GM12878 (cell line): ENCODE measurements around the gene CAP2. TPM values are rescaled to one million over a fixed set of nuclear protein-coding genes. Genes with fewer than 3 reads are reported as not detected.

ENCODE experiments used
- ATAC-seq: fragments of 200-7000 bp; cut with Tn5 transposase; 3 replicates; pipeline ENCODE4 v1.9.1; 2020; ENCODE audit warnings: mild to moderate bottlenecking, moderate library complexity
- BruUV-seq: library from RNA; stranded (reverse); fragments of 400-500 nt; replicated peaks from 2 replicates; lab custom pipeline; 2021; lab: Mats Ljungman, UMichigan
- CTCF ChIA-PET: fragments of 300-600 bp; sonication (Branson Sonifier 250); formaldehyde crosslinking; extraction: SDS; loops from one replicate; lab custom pipeline; 2021; ENCODE audit warnings: inconsistent platforms; lab: Yijun Ruan, JAX
- POLR2A ChIA-PET: fragments of 350-600 bp; formaldehyde crosslinking; extraction: SDS; loops from one replicate; lab custom pipeline; 2021; ENCODE audit warnings: inconsistent platforms; lab: Charles Lee
- RAD21 ChIA-PET: fragments of 300-600 bp; sonication (Branson Sonifier 250); formaldehyde crosslinking; loops from one replicate; lab custom pipeline; 2023; ENCODE audit warnings: antibody characterized with exemption; ENCODE audit not compliant: unreplicated experiment; lab: Charles Lee
- SMC1A ChIA-PET: fragments of 300-600 bp; sonication (Branson Sonifier 250); formaldehyde crosslinking; loops from one replicate; lab custom pipeline; 2023; ENCODE audit not compliant: unreplicated experiment, uncharacterized antibody; lab: Charles Lee
- DNase-seq: peaks from one replicate; pipeline ENCODE4 v3.0.0-alpha.2; 2011; ENCODE audit warnings: low read depth, low spot score
- FAIRE-seq: peaks from 3 replicates; lab custom pipeline; 2011; peaks lifted over from hg19 to GRCh38; lab: Jason Lieb, UNC
- H2AFZ ChIP-seq: 2 replicates; pipeline ENCODE4 v1.6.0; 2011; ENCODE audit warnings: low read depth, low read length, control low read depth; ENCODE audit not compliant: control insufficient read depth
- H3K27ac ChIP-seq: 2 replicates; pipeline ENCODE4 v1.5.1; 2011; ENCODE audit warnings: control low read depth; ENCODE audit not compliant: control insufficient read depth, insufficient read depth
- H3K27me3 ChIP-seq, 2 experiments: replicated peaks in 1 of 2; 2 replicates each; pipeline versions ENCODE4 v1.6.0 to v1.6.1; 2011; ENCODE audit warnings: low read length in 1 of 2; ENCODE audit not compliant: control insufficient read depth in 2 of 2, insufficient read depth in 2 of 2
- H3K36me3 ChIP-seq, 2 experiments: 2 replicates each; pipeline ENCODE4 v1.5.1; 2011; ENCODE audit warnings: low read length in 1 of 2; ENCODE audit not compliant: control insufficient read depth in 2 of 2, insufficient read depth in 2 of 2
- H3K4me1 ChIP-seq: 2 replicates; pipeline ENCODE4 v1.6.1; 2011; ENCODE audit warnings: mild to moderate bottlenecking, low read length, moderate library complexity, mixed read lengths; ENCODE audit not compliant: control insufficient read depth, insufficient read depth
- H3K4me2 ChIP-seq: 2 replicates; pipeline ENCODE4 v1.6.0; 2011; ENCODE audit warnings: control low read depth; ENCODE audit not compliant: control insufficient read depth, insufficient read depth
- H3K4me3 ChIP-seq: fragments of 200-600 bp; sonication (generic); 2 replicates; pipeline ENCODE4 v1.5.1; 2016
- H3K79me2 ChIP-seq: 2 replicates; pipeline ENCODE4 v1.6.0; 2011; ENCODE audit warnings: low read length; ENCODE audit not compliant: control insufficient read depth, insufficient read depth
- H3K9ac ChIP-seq: 2 replicates; pipeline ENCODE4 v1.8.0; 2011; ENCODE audit warnings: low read length, control low read depth, mixed read lengths; ENCODE audit not compliant: control insufficient read depth, insufficient read depth
- H3K9me3 ChIP-seq: replicated peaks from 3 replicates; pipeline ENCODE4 v1.5.1; 2011; ENCODE audit warnings: mild to moderate bottlenecking, low read length; ENCODE audit not compliant: control insufficient read depth, insufficient read depth
- H4K20me1 ChIP-seq: 2 replicates; pipeline ENCODE4 v1.6.0; 2011; ENCODE audit not compliant: control insufficient read depth, insufficient read depth
- BMI1 ChIP-seq: fragments of 450-650 bp; IDR thresholded peaks from 2 replicates; pipeline ENCODE4 v1.6.1; 2016; ENCODE audit warnings: mild to moderate bottlenecking, moderate library complexity, borderline replicate concordance
- CBFB ChIP-seq: IDR thresholded peaks from 2 replicates; pipeline ENCODE4 v1.6.1; 2016; ENCODE audit warnings: antibody characterized with exemption, low read depth
- CREB1 ChIP-seq: IDR thresholded peaks from 2 replicates; pipeline ENCODE4 v1.6.1; 2012; ENCODE audit warnings: low read depth, mild to moderate bottlenecking, inconsistent platforms
- CREM ChIP-seq: IDR thresholded peaks from 2 replicates; pipeline ENCODE4 v1.6.1; 2014; ENCODE audit warnings: antibody characterized with exemption, low read depth
- EZH2 ChIP-seq: IDR thresholded peaks from 2 replicates; pipeline ENCODE4 v1.6.1; 2012; ENCODE audit warnings: low read depth, mild to moderate bottlenecking, control low read depth, inconsistent platforms, low read length, borderline replicate concordance; ENCODE audit not compliant: control insufficient read depth
- FOS ChIP-seq: IDR thresholded peaks from 3 replicates; pipeline ENCODE4 v1.6.1; 2011; ENCODE audit warnings: borderline replicate concordance; ENCODE audit not compliant: insufficient read length; ENCODE audit errors: extremely low read depth
- HCFC1 ChIP-seq: fragments of 150-350 bp; IDR thresholded peaks from 2 replicates; pipeline ENCODE4 v1.6.1; 2014; ENCODE audit warnings: low read length
- KDM1A ChIP-seq: fragments of 200-600 bp; sonication (generic); IDR thresholded peaks from 2 replicates; pipeline ENCODE4 v1.6.1; 2016; ENCODE audit warnings: borderline replicate concordance
- MYB ChIP-seq: fragments of 150-350 bp; IDR thresholded peaks from 2 replicates; pipeline ENCODE4 v1.6.1; 2014; ENCODE audit warnings: mild to moderate bottlenecking, low read depth, low read length, borderline replicate concordance
- POLR2AphosphoS5 ChIP-seq: IDR thresholded peaks from 2 replicates; pipeline ENCODE4 v1.6.1; 2011; ENCODE audit warnings: mild to moderate bottlenecking, low read length, inconsistent platforms
- SIN3A ChIP-seq: IDR thresholded peaks from 2 replicates; pipeline ENCODE4 v1.6.1; 2012; ENCODE audit warnings: low read depth, low read length, improper control_type of control experiment
- SP1 ChIP-seq: IDR thresholded peaks from one replicate; pipeline ENCODE4 v1.6.1; 2011; ENCODE audit warnings: low read depth, low read length
- TAF1 ChIP-seq: IDR thresholded peaks from 2 replicates; pipeline ENCODE4 v1.6.1; 2011; ENCODE audit warnings: mild to moderate bottlenecking, low read depth, low read length, borderline replicate concordance
- WRNIP1 ChIP-seq: IDR thresholded peaks from 2 replicates; pipeline ENCODE4 v1.6.1; 2011; ENCODE audit warnings: low read depth, low read length, improper control_type of control experiment, borderline replicate concordance
- ZBED1 ChIP-seq: IDR thresholded peaks from 2 replicates; pipeline ENCODE4 v1.6.1; 2016; ENCODE audit warnings: borderline replicate concordance
- ZNF207 ChIP-seq: fragments of 450-650 bp; IDR thresholded peaks from 2 replicates; pipeline ENCODE4 v1.6.1; 2014; ENCODE audit warnings: antibody characterized with exemption, mild to moderate bottlenecking, borderline replicate concordance
- WGBS: methylation state at CpG from one replicate; pipeline ENCODE4 v1.1.6; 2016; ENCODE audit warnings: low lambda C conversion rate; ENCODE audit not compliant: insufficient replicate concordance, insufficient coverage; ENCODE audit errors: missing lambda C conversion rate; 5-methylcytosine and 5-hydroxymethylcytosine counted together
- in situ Hi-C: fragments of 300-500 bp; cut with MboI; formaldehyde crosslinking; loops from 9 replicates; pipeline ENCODE4 v1.14.3; 2018; ENCODE audit warnings: mixed read lengths
- intact Hi-C: fragments of 100-400 bp; cut with micrococcal nuclease; formaldehyde crosslinking; loops from one replicate; pipeline ENCODE4 v1.14.2; 2022; ENCODE audit not compliant: unreplicated experiment
- polyA plus RNA-seq, 11 experiments: library from polyadenylated mRNA; depleted of rRNA in 4 of 11; unstranded in 6 of 11; stranded (reverse) in 5 of 11; fragments of >200 nt; fragmentation: Nextera tagmentation in 4 of 11; fragmentation: Illumina TruSeq in 1 of 11; extraction: Ambion mirVana in 4 of 11; extraction: Trizol in 1 of 11; gene quantifications; 1 replicate in 1 of 11; 2 replicates in 10 of 11; pipeline versions ENCODE4 v1.2.1 to v1.2.3, GENCODE V29; 2011 to 2016; ENCODE audit warnings: inconsistent platforms in 2 of 11, missing spikeins in 2 of 11, low read depth in 1 of 11
- total RNA-seq, 4 experiments: library from RNA; depleted of rRNA in 3 of 4; stranded (reverse); fragments of >200 nt in 3 of 4; fragmentation: Illumina TruSeq in 1 of 4; extraction: Trizol in 1 of 4; gene quantifications; 2 replicates each; pipeline versions ENCODE4 v1.2.1 to v1.2.3, GENCODE V29; 2013 to 2021

The CAP2 gene
- total and polyA plus RNA-seq, 10 of the 15 experiments (the other 5 are each of a cell fraction or from before 2014, with no cell fraction given), result 0.10 to 2.0 (median 0.15) TPM; not detected in 7

DNA sequence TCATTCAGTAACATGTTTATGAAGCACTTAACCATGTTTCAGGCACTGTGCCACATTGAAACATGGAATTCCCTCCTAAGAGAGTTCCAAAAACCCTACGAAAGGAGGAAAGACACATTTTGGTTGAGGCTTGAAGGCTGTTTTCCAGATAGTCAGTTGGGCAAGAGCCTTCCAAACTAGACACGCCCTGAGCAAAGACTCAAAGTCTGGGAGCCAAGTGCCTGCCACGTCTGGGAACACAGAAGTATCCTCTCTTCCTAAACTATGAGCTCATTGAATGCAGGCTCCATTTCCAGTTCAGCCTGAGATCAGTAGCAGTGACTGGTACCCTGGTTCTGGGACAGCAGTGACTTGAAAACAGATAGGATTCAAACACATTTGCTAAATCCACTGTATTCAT, 132.2 kb downstream of the CAP2 start:
- no peak for FAIRE-seq
- 17% methylated on average over 3 of the region's 3 CpGs for WGBS
- intact Hi-C loops, result no loop called here
- H3K27me3 ChIP-seq, result no peaks in the 10 kb centered on the region; a peak in 1 of 4 replicates
- no peaks in the 10 kb centered on the region for H3K79me2 ChIP-seq
- no peak overlapping the region for H3K27ac ChIP-seq
- RAD21 ChIA-PET, result interaction anchor here (0.6 kb wide), 1 partner anchor 43 kb away, joined by 3 read pairs; no protein-coding TSS in a partner anchor
- no peak for DNase-seq
- H3K9me3 ChIP-seq, result no peaks in the 10 kb centered on the region
- no peak for ATAC-seq
- TF ChIP-seq CREB1 (no peak), SP1 (no peak), HCFC1 (no peak), ZBED1 (no peak), KDM1A (no peak), POLR2AphosphoS5 (no peak), TAF1 (no peak), CBFB (no peak), FOS (no peak), MYB (no peak), ZNF207 (no peak), SIN3A (no peak), BMI1 (no peak), CREM (no peak), WRNIP1 (no peak), EZH2 (no peak)
- CTCF ChIA-PET, result no interaction called here
- no peak overlapping the region for H3K4me2 ChIP-seq
- in situ Hi-C loops, result no loop called here
- H4K20me1 ChIP-seq, result no peaks in the 10 kb centered on the region
- H3K4me3 ChIP-seq, result no peak overlapping the region
- SMC1A ChIA-PET, result no interaction called here
- no peak overlapping the region for H3K9ac ChIP-seq
- H2AFZ ChIP-seq, result no peak overlapping the region
- no TSS peak for BruUV-seq
- H3K4me1 ChIP-seq, result no peaks in the 10 kb centered on the region
- no peaks in the 10 kb centered on the region for H3K36me3 ChIP-seq
- POLR2A ChIA-PET, result no interaction called here
